ENCODE measurements around the gene DEPDC5. TPM values are rescaled to one million over a fixed set of nuclear protein-coding genes. Genes with fewer than 3 reads are reported as not detected.

Gene DEPDC5
- total RNA-seq, 2 experiments from 2014 or later = 43.0 to 77.1 TPM

GRCh38 chr22:31818481-31819392 is 64.9 kb downstream of the DEPDC5 start:
- Histone ChIP-seq H3K4me2 (ENCODE audit: low read length) (no peak overlapping the region), H3K27ac (ENCODE audit: low read depth, low read length, poor library complexity, severe bottlenecking) (no peak overlapping the region), H2AFZ (ENCODE audit: low read length) (no peak overlapping the region), H3K36me3 (ENCODE audit: insufficient read depth, low read length) (peaks cover 100% of the 10 kb centered on the region), H3K9me2 (ENCODE audit: insufficient read depth, low read length) (no peaks in the 10 kb centered on the region), H3K4me3 (ENCODE audit: low read depth, low read length, poor library complexity, severe bottlenecking) (no peak overlapping the region), H3K9me3 (ENCODE audit: low read length) (no peaks in the 10 kb centered on the region), H4K20me1 (ENCODE audit: insufficient read depth, low read length) (no peaks in the 10 kb centered on the region), H3K4me1 (ENCODE audit: insufficient read depth, low read length, poor library complexity, severe bottlenecking) (no peaks in the 10 kb centered on the region), H3K79me2 (ENCODE audit: insufficient read depth, low read depth, low read length) (no peaks in the 10 kb centered on the region)
- TF ChIP-seq CTCF (conservative IDR thresholded peaks at IDR 0.05; ENCODE audit: low read length) (no peak), EZH2phosphoT487 (IDR thresholded peaks at IDR 0.05; ENCODE audit: borderline replicate concordance, low read depth, low read length) (no peak)
- no peak for DNase-seq (ENCODE audit: low spot score)
- intact Hi-C loops (cut with micrococcal nuclease; ENCODE audit: unreplicated experiment) = no loop called here
- POLR2A ChIA-PET = interaction anchor here (0.6 kb wide), 1 partner anchor 509 kb away, joined by 7 read pairs; no protein-coding TSS in a partner anchor
- CTCF ChIA-PET (ENCODE audit: unreplicated experiment) = no interaction called here
- no TSS peak for BruUV-seq (replicated peaks)

- ChIA-PET CTCF (ENCODE audit: unreplicated experiment) (no interaction called here), POLR2A (no interaction called here)
- Histone ChIP-seq H3K9me3 (ENCODE audit: low read length) (no peaks in the 10 kb centered on the region), H3K4me1 (ENCODE audit: insufficient read depth, low read length, poor library complexity, severe bottlenecking) (no peaks in the 10 kb centered on the region), H2AFZ (ENCODE audit: low read length) (no peak overlapping the region), H3K4me2 (ENCODE audit: low read length) (no peak overlapping the region), H4K20me1 (ENCODE audit: insufficient read depth, low read length) (no peaks in the 10 kb centered on the region), H3K36me3 (ENCODE audit: insufficient read depth, low read length) (peaks cover 99% of the 10 kb centered on the region), H3K27ac (ENCODE audit: low read depth, low read length, poor library complexity, severe bottlenecking) (no peak overlapping the region), H3K4me3 (ENCODE audit: low read depth, low read length, poor library complexity, severe bottlenecking) (no peak overlapping the region), H3K79me2 (ENCODE audit: insufficient read depth, low read depth, low read length) (no peaks in the 10 kb centered on the region), H3K9me2 (ENCODE audit: insufficient read depth, low read length) (no peaks in the 10 kb centered on the region)
- DNase-seq (ENCODE audit: low spot score) = no peak
- TF ChIP-seq EZH2phosphoT487 (IDR thresholded peaks at IDR 0.05; ENCODE audit: borderline replicate concordance, low read depth, low read length) (no peak), CTCF (conservative IDR thresholded peaks at IDR 0.05; ENCODE audit: low read length) (no peak)
- BruUV-seq (replicated peaks) = no TSS peak
- intact Hi-C loops (cut with micrococcal nuclease; ENCODE audit: unreplicated experiment) = no loop called here
Measured at GRCh38 chr22:31820655-31821054, 66.8 kb downstream of the DEPDC5 start.

GRCh38 chr22:31821572-31821971 is 67.8 kb downstream of the DEPDC5 start:
- no peaks in the 10 kb centered on the region for H3K79me2 ChIP-seq (ENCODE audit: insufficient read depth, low read depth, low read length)
- H3K4me3 ChIP-seq (ENCODE audit: low read depth, low read length, poor library complexity, severe bottlenecking) = no peak overlapping the region
- H3K36me3 ChIP-seq (ENCODE audit: insufficient read depth, low read length) = peaks cover 97% of the 10 kb centered on the region
- no TSS peak for BruUV-seq (replicated peaks)
- CTCF ChIA-PET (ENCODE audit: unreplicated experiment) = interaction anchor here (0.5 kb wide), 1 partner anchor 76 kb away, joined by 3 read pairs; no protein-coding TSS in a partner anchor
- TF ChIP-seq CTCF (conservative IDR thresholded peaks at IDR 0.05; ENCODE audit: low read length) = no peak
- no peak for TF ChIP-seq EZH2phosphoT487 (IDR thresholded peaks at IDR 0.05; ENCODE audit: borderline replicate concordance, low read depth, low read length)
- H3K9me3 ChIP-seq (ENCODE audit: low read length) = no peaks in the 10 kb centered on the region
- no peak for DNase-seq (ENCODE audit: low spot score)
- POLR2A ChIA-PET = no interaction called here
- H3K27ac ChIP-seq (ENCODE audit: low read depth, low read length, poor library complexity, severe bottlenecking) = no peak overlapping the region
- H2AFZ ChIP-seq (ENCODE audit: low read length) = no peak overlapping the region
- H4K20me1 ChIP-seq (ENCODE audit: insufficient read depth, low read length) = no peaks in the 10 kb centered on the region
- no peak overlapping the region for H3K4me2 ChIP-seq (ENCODE audit: low read length)
- no peaks in the 10 kb centered on the region for H3K4me1 ChIP-seq (ENCODE audit: insufficient read depth, low read length, poor library complexity, severe bottlenecking)
- intact Hi-C loops (cut with micrococcal nuclease; ENCODE audit: unreplicated experiment) = no loop called here
- H3K9me2 ChIP-seq (ENCODE audit: insufficient read depth, low read length) = no peaks in the 10 kb centered on the region
